Stimulated activated CD4-positive, alpha-beta T cell treated with anti-CD3 and anti-CD28 coated beads, Interleukin-2, amount 100 ng/mL, for 48 hours (primary cell): ENCODE data around the gene ALOX15B.
"Not testable (repeated sequence)": the region's sequence is repeated elsewhere in the genome, so short reads cannot be mapped to it uniquely, and the experiment has no call there.

Source experiments
- DNase-seq, 2 donors: peaks; one replicate each; pipeline ENCODE4 v3.0.0-alpha.2; 2020

Gene ALOX15B

GRCh38 chr17:8013731-8014557 is 24.9 kb upstream of the ALOX15B start:
- no peak for DNase-seq

- no peak for DNase-seq
Observed at GRCh38 chr17:8014558-8014850, 24.4 kb upstream of the ALOX15B start.

- no peak for DNase-seq
Observed at GRCh38 chr17:8015236-8015956, 23.5 kb upstream of the ALOX15B start.

- DNase-seq, result peak in 1 of 2 donors; percentile 30
Observed at GRCh38 chr17:8015957-8016631, 22.8 kb upstream of the ALOX15B start.

GRCh38 chr17:8016632-8017424 is 22.0 kb upstream of the ALOX15B start:
- peak; percentile 55 for DNase-seq

GRCh38 chr17:8018436-8018835 is 20.4 kb upstream of the ALOX15B start:
- DNase-seq, result no peak

GRCh38 chr17:8019166-8019565 is 19.7 kb upstream of the ALOX15B start:
- DNase-seq, result no peak

- no peak for DNase-seq
Observed at GRCh38 chr17:8019665-8020650, 18.9 kb upstream of the ALOX15B start.

- no peak for DNase-seq
Observed at GRCh38 chr17:8020776-8021564, 17.9 kb upstream of the ALOX15B start.

GRCh38 chr17:8021565-8022359 is 17.1 kb upstream of the ALOX15B start:
- no peak for DNase-seq

GRCh38 chr17:8022360-8023003 is 16.4 kb upstream of the ALOX15B start:
- DNase-seq, result no peak

GRCh38 chr17:8024161-8024560 is 14.7 kb upstream of the ALOX15B start:
- DNase-seq, result not testable (repeated sequence)

- no peak for DNase-seq
Observed at GRCh38 chr17:8025176-8025911, 13.5 kb upstream of the ALOX15B start.

- no peak for DNase-seq
Observed at GRCh38 chr17:8029121-8029520, 9.7 kb upstream of the ALOX15B start.

- DNase-seq, result no peak
Observed at GRCh38 chr17:8031261-8031661, 7.6 kb upstream of the ALOX15B start.

- no peak for DNase-seq
Observed at GRCh38 chr17:8031950-8032349, 6.9 kb upstream of the ALOX15B start.

GRCh38 chr17:8032442-8032841 is 6.4 kb upstream of the ALOX15B start:
- no peak for DNase-seq

GRCh38 chr17:8039611-8040168 is 831 bp downstream of the ALOX15B start:
- no peak for DNase-seq
